Activated CD4-positive, alpha-beta T cell treated with anti-CD3 and anti-CD28 coated beads, Interleukin-2, amount 50 U/mL, for 4 hours (primary cell): Measurements from ENCODE around the gene SLC66A2.
"Not testable (repeated sequence)": the region's sequence is repeated elsewhere in the genome, so short reads cannot be mapped to it uniquely, and the experiment has no call there.

Experiments
- DNase-seq, 2 experiments: peaks; one replicate each; pipeline ENCODE4 v3.0.0-alpha.2; 2020

Gene SLC66A2

GRCh38 chr18:79900610-79901570, 50.6 kb downstream of the SLC66A2 start:
- DNase-seq = no peak

- DNase-seq = no peak
Measured at GRCh38 chr18:79899609-79900445, 51.6 kb downstream of the SLC66A2 start.

GRCh38 chr18:79898952-79899608, 52.4 kb downstream of the SLC66A2 start:
- DNase-seq = no peak

- DNase-seq = no peak
Measured at GRCh38 chr18:79897940-79898625, 53.4 kb downstream of the SLC66A2 start.

- no peak for DNase-seq
Measured at GRCh38 chr18:79896738-79897137, 54.7 kb downstream of the SLC66A2 start.

- no peak for DNase-seq
Measured at GRCh38 chr18:79890674-79891073, 60.8 kb downstream of the SLC66A2 start.

- DNase-seq = no peak
Measured at GRCh38 chr18:79889569-79889968, 61.9 kb downstream of the SLC66A2 start.

GRCh38 chr18:79888016-79888415, 63.4 kb downstream of the SLC66A2 start:
- DNase-seq = no peak

- DNase-seq = no peak
Measured at GRCh38 chr18:79887181-79888000, 64.1 kb downstream of the SLC66A2 start.

- DNase-seq = no peak
Measured at GRCh38 chr18:79884963-79885728, 66.3 kb downstream of the SLC66A2 start.

GRCh38 chr18:79884294-79884962, 67.0 kb downstream of the SLC66A2 start:
- no peak for DNase-seq

- no peak for DNase-seq
Measured at GRCh38 chr18:79883461-79884293, 67.8 kb downstream of the SLC66A2 start.

GRCh38 chr18:79882522-79883241, 68.8 kb downstream of the SLC66A2 start:
- DNase-seq = no peak

GRCh38 chr18:79881695-79882094, 69.8 kb downstream of the SLC66A2 start:
- no peak for DNase-seq

GRCh38 chr18:79879566-79879965, 71.9 kb downstream of the SLC66A2 start:
- DNase-seq = no peak

GRCh38 chr18:79878741-79879378, 72.6 kb downstream of the SLC66A2 start:
- no peak for DNase-seq

GRCh38 chr18:79878246-79878645, 73.2 kb downstream of the SLC66A2 start:
- not testable (repeated sequence) for DNase-seq
